Esophagus muscularis mucosa (tissue), 3 donors: Measurements from ENCODE around the gene CLRN3.

ENCODE experiments used
- EP300 ChIP-seq: sonication (generic); formaldehyde crosslinking; IDR thresholded peaks from one replicate; pipeline ENCODE4 v1.6.1; 2017; ENCODE audit warnings: antibody characterized with exemption
- TF ChIP-seq, protein P1 (sequence below), 3 experiments: fragments of 200-600 bp in 2 of 3; fragments of 450-650 bp in 1 of 3; sonication (generic) in 2 of 3; IDR thresholded peaks; one replicate each; pipeline ENCODE4 v1.5.1; 2017 to 2019; ENCODE audit warnings: antibody characterized with exemption in 3 of 3, mild to moderate bottlenecking in 2 of 3, moderate library complexity in 1 of 3

DNA sequence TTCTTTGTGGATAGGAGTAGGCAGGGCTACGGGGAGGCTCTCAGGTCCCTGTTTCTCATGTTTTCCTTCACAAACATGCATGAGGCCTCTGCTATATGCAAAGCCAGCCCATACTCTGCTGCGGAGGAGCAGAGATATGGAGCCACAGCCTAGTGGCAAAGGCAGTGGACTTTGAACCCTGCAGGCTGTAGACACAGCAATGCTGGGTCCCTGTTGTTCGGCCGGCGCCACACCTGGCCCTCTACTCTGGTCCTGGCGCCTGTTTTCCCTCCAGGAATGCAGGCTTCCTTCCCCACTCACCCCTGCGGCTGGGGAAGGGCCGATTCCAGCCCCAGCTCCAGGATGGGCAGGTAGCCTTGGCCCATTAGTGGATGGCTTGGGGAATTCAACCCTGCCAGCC is 11.5 kb downstream of the CLRN3 start:
- TF ChIP-seq EP300: no peak
- TF ChIP-seq, protein P1, sequence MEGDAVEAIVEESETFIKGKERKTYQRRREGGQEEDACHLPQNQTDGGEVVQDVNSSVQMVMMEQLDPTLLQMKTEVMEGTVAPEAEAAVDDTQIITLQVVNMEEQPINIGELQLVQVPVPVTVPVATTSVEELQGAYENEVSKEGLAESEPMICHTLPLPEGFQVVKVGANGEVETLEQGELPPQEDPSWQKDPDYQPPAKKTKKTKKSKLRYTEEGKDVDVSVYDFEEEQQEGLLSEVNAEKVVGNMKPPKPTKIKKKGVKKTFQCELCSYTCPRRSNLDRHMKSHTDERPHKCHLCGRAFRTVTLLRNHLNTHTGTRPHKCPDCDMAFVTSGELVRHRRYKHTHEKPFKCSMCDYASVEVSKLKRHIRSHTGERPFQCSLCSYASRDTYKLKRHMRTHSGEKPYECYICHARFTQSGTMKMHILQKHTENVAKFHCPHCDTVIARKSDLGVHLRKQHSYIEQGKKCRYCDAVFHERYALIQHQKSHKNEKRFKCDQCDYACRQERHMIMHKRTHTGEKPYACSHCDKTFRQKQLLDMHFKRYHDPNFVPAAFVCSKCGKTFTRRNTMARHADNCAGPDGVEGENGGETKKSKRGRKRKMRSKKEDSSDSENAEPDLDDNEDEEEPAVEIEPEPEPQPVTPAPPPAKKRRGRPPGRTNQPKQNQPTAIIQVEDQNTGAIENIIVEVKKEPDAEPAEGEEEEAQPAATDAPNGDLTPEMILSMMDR (IDR thresholded peaks at IDR 0.05): no peak
